Choroid plexus epithelial cell (primary cell): Measurements from ENCODE around the gene LGR5.
A peak's percentile ranks its signal among the peaks of the same experiment; 100 is the strongest.

ENCODE experiments used
- DNase-seq: peaks from one replicate; pipeline ENCODE4 v3.0.0-alpha.2; 2010; ENCODE audit warnings: low read depth
- H3K4me3 ChIP-seq: 2 replicates; pipeline ENCODE4 v1.5.1; 2011; ENCODE audit warnings: low read depth, mild to moderate bottlenecking, control low read depth, low read length, moderate library complexity
- CTCF ChIP-seq: conservative IDR thresholded peaks from 2 replicates; pipeline ENCODE4 v1.5.1; 2011; ENCODE audit warnings: low read depth, mild to moderate bottlenecking, control low read depth, inconsistent platforms, low read length, moderate library complexity

Gene LGR5

DNA sequence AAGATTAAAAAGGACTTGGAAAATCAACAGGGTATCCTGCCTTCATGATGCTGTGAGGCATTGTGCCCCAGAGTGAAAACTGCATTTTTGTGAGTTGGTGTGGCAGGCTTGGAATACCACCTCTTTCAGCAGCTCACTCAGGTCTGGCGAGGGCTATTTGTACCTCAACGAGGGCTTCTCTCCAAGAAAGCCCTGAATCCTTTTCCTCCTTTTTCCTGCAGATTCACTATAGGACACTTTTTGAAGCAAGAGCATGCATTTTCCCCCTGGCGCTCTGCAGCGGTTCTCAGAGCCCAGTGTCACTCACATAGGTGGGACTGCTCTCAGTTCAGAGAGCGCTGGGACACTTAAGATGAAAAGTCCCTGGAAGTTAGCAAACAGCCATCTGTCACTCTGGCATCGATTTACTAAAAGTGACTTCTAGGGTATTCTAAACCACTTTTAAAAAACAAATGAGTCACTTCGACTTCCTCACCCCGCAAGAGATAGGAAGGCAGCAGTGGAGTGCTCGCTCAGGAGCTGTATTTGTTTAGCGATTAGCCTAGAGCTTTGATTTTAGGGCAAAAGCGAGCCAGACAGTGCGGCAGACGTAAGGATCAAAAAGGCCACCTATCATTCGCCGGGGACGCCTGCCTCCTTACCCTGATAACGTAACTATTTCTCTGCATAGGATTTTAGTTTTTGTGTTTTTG is 782 bp upstream of the LGR5 start:
- no peak for TF ChIP-seq CTCF
- H3K4me3 ChIP-seq = no peak overlapping the region
- peak; percentile 25 for DNase-seq

GRCh38 chr12:71439362-71439612 is 311 bp upstream of the LGR5 start:
- no peak for TF ChIP-seq CTCF
- DNase-seq = no peak
- peak overlapping the region; percentile 36 for H3K4me3 ChIP-seq

DNA sequence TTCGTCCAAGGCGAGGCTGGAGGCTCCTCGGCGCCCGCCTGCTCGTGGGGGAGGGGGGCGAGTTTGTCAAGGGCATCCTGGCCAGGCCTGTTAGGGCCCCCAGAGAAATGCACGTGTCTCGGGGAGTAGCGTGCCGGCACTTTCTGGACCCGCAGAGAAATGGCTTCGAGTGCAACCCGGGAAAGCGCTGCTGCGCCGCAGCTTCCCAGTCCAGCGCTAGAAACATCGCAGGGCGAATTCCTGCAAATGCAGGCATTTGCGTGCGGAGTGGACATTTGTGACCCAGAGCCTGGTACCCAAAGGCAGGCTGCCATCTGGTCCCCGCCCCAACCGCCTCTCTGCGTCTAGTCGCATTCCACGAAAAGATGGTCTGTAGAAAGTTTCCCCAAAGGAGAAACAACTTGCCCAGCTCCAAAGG is 756 bp downstream of the LGR5 start:
- no peak overlapping the region for H3K4me3 ChIP-seq
- peak; percentile 7 for DNase-seq
- no peak for TF ChIP-seq CTCF

GRCh38 chr12:71440763-71441748 is 1.5 kb downstream of the LGR5 start:
- H3K4me3 ChIP-seq = no peak overlapping the region
- DNase-seq = no peak
- no peak for TF ChIP-seq CTCF

- TF ChIP-seq CTCF = no peak
- no peak for DNase-seq
- H3K4me3 ChIP-seq = no peak overlapping the region
Measured at GRCh38 chr12:71441836-71442566, 2.4 kb downstream of the LGR5 start.

DNA sequence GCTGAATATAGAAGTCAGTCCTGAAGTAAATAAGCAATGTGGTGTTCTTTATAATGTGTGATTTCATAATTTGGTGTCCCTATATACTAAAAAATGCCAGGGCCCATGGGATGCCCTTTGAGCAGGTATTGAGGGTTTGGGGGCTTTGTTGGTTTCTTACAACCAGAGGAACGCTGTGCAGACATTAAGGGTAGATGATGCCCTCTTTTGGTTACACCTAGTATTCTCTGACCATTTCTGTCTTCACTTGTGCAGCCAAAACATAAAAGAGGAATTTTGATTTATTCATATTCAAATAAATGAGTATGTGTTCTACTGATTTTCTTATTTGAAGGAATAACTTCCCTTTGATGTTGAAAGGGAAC is 3.0 kb downstream of the LGR5 start:
- H3K4me3 ChIP-seq = no peak overlapping the region
- no peak for TF ChIP-seq CTCF
- DNase-seq = no peak
